ENCODE data around the gene CLTB. TPM values are rescaled to one million over a fixed set of nuclear protein-coding genes. Genes with fewer than 3 reads are reported as not detected.

The CLTB gene
- total RNA-seq, 1 experiment from 2014 or later: 281 TPM

DNA sequence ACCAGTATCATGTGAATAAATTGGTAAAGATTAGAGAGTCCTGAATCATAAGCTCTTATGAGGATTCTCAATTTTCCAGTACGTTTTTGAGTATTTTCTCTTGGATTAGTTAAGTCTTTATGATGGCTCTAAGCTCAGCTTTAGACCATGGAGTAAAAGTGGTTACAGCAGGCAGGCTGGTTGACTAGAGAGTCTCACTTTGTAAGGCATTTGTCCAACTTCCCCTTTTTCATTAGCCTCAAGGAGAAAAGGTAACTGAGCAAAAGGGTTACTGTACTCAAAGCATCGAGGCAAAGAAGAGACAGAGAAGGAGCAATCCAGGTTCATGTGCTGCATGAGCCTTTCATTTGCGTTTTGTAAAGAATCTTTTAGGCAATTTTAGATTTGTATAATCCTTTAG is 36.5 kb downstream of the CLTB start:
- Histone ChIP-seq H3K36me3 (peaks cover 56% of the 10 kb centered on the region), H3K4me3 (no peak overlapping the region), H3K27me3 (no peaks in the 10 kb centered on the region), H3K9me3 (no peaks in the 10 kb centered on the region)
- DNase-seq: no peak

DNA sequence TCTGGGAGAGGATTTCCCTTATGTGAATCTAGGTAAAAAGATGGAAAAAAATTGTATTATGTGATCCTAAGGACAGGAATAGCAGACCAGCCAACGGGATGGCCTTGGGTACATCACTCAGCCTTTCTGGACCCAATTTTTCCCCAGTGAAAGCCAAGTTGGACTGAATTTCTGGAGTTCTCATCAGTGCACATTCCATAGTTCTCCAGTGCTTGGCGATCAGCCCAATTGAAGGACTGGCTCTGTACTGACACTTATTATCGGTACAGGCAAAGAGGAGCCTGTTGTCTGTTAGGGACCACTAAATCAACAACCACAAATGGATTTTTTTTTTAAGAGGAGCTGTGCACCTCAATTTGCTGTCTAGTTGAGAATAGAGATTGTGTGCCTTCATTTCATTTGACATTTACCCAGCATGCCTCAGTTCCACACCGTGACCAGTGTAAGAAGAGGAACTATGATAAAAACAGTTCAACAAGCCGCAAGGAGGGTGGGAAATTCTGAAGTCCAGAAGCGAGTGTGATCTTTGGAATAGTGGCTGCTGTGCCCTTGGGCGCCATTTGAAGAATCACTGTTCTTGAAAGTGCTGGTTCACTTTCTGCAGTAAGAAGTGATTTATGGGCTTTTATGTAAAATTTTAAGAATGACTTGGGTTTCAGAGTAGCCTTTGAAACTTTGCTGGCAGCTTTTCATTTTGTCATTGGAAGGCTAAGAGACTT is 43.1 kb downstream of the CLTB start:
- H3K4me3 ChIP-seq: no peak overlapping the region
- no peak for DNase-seq

DNA sequence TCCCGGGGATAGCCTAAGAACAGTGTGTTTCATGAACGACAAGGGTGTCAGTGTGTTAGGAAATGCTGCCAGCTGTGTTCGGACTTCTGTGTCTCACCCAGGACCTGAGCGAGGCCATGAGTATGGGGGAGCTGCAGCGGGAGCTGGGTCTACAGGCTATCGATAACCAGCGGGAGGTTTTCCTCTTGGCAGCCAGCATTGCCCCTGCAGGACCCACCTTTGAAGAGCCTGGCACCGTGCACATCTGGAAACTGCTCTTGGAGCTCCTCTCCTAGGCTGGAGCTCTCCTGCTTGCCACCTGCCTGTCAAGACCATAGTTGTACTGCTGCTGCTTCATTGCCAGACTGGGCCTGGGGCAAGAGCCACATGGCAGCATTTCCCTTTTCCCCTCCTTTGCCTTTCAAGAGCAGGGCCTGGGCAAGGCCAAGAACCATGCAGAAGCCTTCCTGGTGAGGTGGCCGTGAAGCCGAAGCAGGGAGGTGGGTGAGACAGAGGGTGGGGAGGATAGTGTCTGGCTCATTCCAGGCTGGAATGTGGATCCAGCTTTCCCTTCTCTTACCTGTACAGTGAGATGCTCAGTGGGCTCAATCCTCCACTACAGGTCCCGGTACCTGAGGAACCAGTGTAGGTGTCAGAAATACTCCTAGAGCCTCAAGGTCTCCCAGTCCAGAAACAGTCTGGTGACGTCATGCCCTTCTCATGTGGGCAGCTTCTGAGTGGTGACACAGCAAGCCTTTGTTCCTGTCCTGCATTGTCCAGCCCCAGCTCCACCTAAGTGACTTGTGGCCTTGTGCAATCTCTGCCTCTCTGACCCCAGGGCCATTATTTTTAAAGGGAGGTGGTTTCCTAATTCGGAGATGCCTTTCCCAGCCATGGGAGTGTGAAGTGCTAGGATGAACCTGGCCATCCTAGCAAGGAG is 44.5 kb downstream of the CLTB start:
- Histone ChIP-seq H3K9me3 (no peaks in the 10 kb centered on the region), H3K4me3 (no peak overlapping the region), H3K36me3 (no peaks in the 10 kb centered on the region; the same call in 1 of the 2 replicates), H3K27me3 (no peaks in the 10 kb centered on the region)
- DNase-seq: no peak

More for the DNA sequence above, 43.1 kb downstream of the CLTB start:
- H3K9me3 ChIP-seq: no peaks in the 10 kb centered on the region
- H3K27me3 ChIP-seq: no peaks in the 10 kb centered on the region
- no peaks in the 10 kb centered on the region; the same call in none of the 2 replicates for H3K36me3 ChIP-seq

DNA sequence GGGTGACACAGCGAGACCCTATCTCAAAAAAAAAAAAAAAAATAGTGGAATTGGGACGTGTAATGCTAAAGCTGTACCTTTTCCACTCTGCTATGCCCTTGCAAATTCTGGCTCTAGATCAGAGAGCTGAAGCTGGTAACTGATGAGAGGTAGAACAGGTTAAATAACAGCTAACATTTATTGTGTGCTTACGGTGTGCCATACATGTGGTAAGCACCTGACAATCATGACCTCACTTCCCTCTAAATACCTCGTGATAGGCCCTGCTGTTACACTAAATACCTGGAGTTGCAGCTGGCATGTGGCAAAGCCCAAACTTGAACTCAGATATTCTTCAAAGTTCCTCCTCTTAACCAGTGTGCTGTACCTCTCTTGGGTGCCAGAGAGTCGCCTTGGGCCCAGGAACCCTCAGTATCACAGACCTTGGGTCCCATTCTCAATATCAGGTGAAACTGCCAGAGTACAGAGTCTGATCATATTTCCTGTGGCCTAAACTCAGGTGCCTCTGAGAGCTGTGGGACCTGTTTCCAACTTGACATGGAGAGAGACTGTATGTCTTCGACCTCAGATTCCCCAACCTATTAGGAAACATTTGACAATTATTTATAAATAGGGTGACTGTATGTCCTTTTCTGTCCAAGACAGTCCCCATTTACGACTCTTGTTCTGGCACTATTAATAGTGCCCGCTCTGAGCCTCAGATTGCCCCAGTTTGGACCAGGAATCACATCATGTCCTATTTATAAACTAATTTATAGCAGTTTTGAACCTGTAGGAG is 46.2 kb downstream of the CLTB start:
- no peak overlapping the region for H3K4me3 ChIP-seq
- H3K27me3 ChIP-seq: peaks cover 6% of the 10 kb centered on the region
- H3K36me3 ChIP-seq: no peaks in the 10 kb centered on the region; the same call in 1 of the 2 replicates
- DNase-seq: no peak
- no peaks in the 10 kb centered on the region for H3K9me3 ChIP-seq

DNA sequence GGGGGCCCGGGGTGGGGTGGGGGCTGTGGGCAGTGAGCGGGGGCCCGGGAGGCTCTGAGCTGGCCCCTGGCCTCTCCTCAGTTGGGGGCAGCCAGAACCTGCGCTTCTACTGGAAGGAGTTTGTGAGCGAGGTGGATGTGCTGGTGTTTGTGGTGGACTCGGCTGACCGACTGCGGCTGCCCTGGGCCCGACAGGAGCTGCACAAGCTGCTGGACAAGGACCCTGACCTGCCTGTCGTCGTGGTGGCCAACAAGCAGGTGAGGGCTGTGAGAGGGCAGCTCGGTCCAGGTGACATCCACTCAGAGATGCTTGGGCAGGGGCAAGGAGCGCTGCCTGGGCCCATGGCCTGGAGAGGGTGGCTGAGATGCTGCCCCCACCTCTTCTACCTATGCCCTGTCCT is 47.6 kb downstream of the CLTB start:
- H3K4me3 ChIP-seq: no peak overlapping the region
- H3K27me3 ChIP-seq: peaks cover 6% of the 10 kb centered on the region
- no peaks in the 10 kb centered on the region for H3K9me3 ChIP-seq
- DNase-seq: no peak
- no peaks in the 10 kb centered on the region; the same call in 1 of the 2 replicates for H3K36me3 ChIP-seq

DNA sequence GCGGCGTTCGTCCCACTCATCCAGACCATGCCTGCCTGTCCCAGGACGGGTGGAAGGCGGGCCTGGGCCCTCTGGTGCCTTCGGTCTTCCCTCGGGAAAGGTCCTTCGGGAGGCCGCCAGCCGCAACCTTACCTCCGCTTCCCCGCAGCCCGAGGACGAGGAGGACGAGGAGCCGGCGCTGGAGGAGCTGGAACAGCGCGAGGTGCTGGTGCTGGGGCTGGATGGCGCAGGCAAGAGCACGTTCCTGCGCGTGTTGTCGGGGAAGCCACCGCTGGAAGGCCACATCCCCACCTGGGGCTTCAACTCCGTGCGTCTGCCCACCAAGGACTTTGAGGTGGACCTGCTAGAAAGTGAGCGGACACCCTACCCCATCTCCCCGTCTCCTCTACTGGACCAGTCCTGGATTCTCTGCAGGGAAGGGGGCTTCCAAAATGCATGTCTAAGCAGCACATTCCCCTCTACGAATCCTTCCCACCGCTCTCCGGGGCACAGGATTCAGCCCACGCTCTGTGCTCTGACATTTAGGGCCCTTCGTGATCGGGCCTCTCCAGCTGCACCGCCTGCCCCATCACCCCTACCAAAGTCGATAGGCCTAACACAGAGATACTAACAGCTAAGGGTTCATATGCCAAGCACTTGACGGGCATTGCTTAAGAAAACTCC is 50.0 kb downstream of the CLTB start:
- Histone ChIP-seq H3K9me3 (no peaks in the 10 kb centered on the region), H3K36me3 (peaks cover 2% of the 10 kb centered on the region; the same call in 1 of the 2 replicates), H3K4me3 (peak overlapping the region; percentile 41), H3K27me3 (peaks cover 6% of the 10 kb centered on the region)
- no peak for DNase-seq

DNA sequence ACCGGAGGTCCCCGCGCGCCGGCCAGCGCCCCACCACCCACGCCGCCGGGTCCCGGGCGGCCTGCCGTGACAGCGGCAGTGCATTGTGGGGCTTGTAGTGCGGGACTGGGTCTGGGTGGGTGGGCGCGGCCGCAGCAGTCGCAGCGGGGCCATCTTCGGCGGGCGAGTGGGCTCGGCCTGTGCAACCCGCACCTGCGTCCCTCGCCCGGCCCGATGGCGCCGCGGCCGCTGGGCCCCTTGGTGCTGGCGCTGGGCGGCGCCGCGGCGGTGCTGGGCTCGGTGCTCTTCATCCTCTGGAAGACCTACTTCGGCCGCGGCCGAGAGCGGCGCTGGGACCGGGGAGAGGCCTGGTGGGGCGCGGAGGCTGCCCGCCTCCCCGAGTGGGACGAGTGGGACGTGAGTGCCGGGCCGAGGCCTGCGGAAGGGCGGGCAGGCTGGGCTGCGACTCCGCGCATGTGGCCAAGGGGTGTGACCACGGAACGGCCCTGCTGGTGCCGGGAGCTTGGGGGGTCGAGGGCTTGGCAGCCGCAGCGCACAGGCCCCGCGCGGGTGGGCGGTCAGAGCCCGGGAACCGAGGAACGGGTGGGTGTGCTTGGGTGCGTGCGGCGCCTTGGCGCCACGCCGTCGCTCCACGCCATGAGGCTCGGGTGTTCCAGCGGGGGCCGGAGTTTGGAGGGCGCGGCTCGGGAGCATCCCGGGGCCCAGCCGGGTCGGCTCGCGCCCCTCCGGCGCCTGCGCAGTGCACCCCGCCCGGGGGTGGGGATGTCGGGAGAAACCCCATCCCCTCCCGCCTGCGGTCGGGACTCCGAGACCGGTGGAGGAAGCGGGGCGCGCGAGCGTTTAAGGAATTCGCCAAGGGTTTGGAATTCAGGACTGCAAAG is 50.7 kb downstream of the CLTB start, which contains the start of gene ARL10:
Gene ARL10, plus strand, starts transcription at position 137 of the 881 bp plus-strand sequence. Its CDS starts 77 bp downstream, at position 214.
- Histone ChIP-seq H3K36me3 (peaks cover 4% of the 10 kb centered on the region; the same call in 1 of the 2 replicates), H3K9me3 (no peaks in the 10 kb centered on the region), H3K4me3 (peak within 1 kb of the TSS; percentile 41), H3K27me3 (peaks cover 6% of the 10 kb centered on the region)
- DNase-seq: peak; percentile 28

DNA sequence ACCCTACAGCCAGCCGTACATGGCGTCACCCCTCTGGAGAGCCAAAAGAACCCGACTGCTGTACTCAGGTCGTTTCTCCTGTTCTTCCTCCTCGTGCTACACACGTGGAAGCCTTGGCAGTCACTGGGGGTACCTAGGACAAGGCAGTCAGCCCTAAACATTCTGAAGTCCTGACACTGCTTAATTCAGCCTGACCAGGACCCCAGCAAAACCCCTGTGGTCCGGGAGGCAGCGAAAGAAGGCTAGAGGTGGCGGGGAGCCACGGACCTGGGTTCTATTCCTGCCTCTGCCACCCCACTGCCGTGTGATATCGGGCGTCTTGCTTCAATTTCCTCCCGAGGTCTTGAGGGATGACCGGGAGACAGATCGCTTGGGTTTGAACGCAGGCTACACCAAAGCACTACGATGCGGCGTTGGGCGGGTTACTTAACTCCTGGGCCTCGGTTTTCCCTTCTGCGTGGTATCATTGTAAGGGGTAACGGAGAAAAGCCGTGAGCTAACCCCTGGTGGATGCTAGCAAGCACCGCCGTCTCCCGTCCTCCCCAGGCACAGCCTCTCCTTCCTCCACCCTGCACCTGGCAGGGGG is 51.5 kb downstream of the CLTB start:
- Histone ChIP-seq H3K4me3 (peak overlapping the region; percentile 41), H3K9me3 (no peaks in the 10 kb centered on the region), H3K36me3 (peaks cover 4% of the 10 kb centered on the region), H3K27me3 (peaks cover 6% of the 10 kb centered on the region)
- DNase-seq: no peak

DNA sequence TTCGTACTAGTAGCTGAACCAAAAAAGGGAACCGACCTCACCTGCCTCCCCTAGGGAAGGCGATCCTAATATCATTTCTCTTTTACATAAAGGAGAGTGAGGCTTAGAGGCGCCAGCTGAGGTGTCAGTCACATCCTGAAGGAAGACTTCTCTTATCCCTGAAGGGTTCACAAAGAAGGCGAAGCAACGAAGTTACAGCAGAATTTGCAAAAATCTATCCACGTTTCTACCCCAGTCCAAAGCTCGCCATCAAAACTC is 54.2 kb downstream of the CLTB start:
- Histone ChIP-seq H3K36me3 (peaks cover 28% of the 10 kb centered on the region), H3K4me3 (peak overlapping the region; percentile 95), H3K27me3 (peaks cover 6% of the 10 kb centered on the region), H3K9me3 (no peaks in the 10 kb centered on the region)
- DNase-seq: no peak

DNA sequence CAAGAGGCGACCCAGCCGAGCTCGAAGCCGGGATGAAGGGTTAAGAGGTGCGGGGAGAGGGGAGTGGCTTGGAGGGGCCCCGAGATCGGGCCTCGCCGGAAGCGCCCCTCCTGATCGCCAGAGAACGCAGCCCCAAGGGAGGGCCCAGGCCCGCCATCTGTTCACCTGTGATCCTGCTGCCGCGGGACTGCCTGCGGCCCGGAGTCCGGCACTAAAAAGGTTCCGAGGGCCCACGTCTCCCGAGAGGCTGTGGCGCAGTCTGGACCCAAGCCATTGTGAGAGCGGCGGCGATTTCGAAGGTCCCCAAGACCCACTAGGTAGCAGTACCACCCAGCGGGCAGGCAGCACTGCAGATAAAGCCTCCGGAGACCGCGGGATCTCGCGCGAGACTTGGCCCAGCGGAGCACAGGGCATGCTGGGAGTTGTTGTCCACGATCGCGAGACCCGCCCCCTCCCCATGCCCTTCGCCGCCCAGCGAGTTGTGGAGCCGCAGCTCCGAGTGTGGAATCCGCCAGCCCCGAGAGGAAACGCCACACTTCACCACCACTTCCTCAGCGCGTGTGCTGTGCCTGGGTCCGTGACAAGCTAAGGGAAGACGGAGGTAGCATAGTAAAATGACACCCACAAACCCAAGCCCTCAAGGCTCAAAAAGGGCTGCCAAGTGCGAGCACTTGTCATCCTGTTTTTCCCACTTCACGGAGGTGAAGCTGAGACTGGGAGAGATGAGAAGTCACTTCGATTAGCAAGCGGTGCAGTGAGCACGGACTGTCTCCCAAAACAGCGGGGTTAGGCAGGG is 54.7 kb downstream of the CLTB start, which contains the start of gene KIAA1191:
Gene KIAA1191, minus strand, starts transcription at position 328 of the 796 bp plus-strand sequence. CDS start 2,256 bp downstream, outside the sequence.
- peaks cover 6% of the 10 kb centered on the region for H3K27me3 ChIP-seq
- H3K4me3 ChIP-seq: peak within 1 kb of the TSS; percentile 95
- H3K36me3 ChIP-seq: peaks cover 32% of the 10 kb centered on the region
- no peaks in the 10 kb centered on the region for H3K9me3 ChIP-seq
- DNase-seq: peak; percentile 98

DNA sequence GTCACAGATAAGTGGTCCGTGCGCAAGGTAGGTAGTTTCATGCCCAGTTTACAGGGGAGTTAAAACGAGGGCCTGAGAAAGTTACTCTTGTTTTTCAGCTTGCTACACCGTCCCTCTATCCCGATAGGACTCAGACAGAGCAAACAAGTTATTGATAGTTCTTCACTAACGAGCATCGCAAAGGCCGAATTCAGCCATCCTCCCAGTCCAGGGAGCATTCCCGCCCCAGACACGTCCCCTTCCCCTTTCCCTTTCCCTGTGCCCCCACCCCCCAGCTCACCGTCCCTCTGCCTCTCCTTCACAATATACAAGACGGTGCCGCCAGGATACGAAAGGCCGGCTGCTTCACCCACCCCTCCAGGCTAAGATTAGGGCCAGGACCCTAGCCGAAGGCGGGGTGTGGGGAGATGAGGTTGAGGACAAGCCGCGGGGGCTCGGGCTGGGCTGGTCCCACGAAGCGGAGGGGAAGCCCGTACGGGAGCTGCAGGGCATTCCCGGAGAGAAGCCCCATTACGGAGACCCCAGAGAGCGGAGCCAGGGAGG is 55.4 kb downstream of the CLTB start:
- Histone ChIP-seq H3K4me3 (peak overlapping the region; percentile 95), H3K36me3 (peaks cover 39% of the 10 kb centered on the region), H3K9me3 (no peaks in the 10 kb centered on the region), H3K27me3 (peaks cover 5% of the 10 kb centered on the region)
- DNase-seq: peak; percentile 34

DNA sequence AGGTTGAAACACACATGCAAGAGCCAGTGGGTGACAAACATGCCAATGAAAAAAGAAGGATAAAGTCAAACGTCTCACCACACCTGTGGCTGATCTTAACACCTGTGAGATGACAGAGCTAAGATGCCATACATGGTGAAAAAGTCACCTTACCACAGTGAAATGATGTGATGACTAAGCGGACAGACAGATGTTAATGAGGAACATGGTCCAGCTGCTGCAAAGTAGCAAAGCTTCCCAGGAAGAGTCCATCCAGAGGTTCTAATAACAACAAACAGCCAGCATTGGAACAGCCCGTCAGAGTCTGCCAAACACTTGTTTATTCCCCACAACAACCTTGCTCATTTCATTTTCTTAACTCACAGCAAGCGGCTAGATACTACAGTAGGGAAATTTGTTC is 56.7 kb downstream of the CLTB start:
- H3K9me3 ChIP-seq: no peaks in the 10 kb centered on the region
- no peak overlapping the region; the same call in 1 of the 2 replicates for H3K4me3 ChIP-seq
- H3K27me3 ChIP-seq: no peaks in the 10 kb centered on the region
- peak; percentile 31 for DNase-seq
- peaks cover 50% of the 10 kb centered on the region for H3K36me3 ChIP-seq

DNA sequence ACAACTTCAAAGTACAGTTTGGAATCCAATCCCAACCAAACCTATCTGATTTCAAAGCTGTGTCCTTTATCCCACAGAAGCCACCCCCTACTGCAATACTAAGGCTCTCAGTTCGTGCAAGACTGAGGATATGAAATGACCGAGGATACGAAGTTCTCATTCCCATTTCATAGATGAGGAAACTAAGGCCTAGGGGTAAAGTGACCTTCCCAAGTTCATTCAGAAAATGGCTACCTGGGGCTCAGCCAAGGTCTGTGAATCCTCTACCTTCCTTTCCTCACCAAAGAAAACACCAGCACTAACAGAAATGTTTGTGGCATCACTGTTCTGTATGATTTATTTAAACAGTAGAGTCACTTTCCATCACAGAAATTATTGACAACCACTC is 60.2 kb downstream of the CLTB start:
- Histone ChIP-seq H3K4me3 (no peak overlapping the region), H3K9me3 (no peaks in the 10 kb centered on the region), H3K36me3 (peaks cover 81% of the 10 kb centered on the region), H3K27me3 (no peaks in the 10 kb centered on the region)
- DNase-seq: no peak
